Tibial artery (tissue), 4 donors: Measurements from ENCODE around the gene WBP11.

Experiments used
- DNase-seq, 2 donors: peaks; one replicate each; pipeline ENCODE4 v3.0.0-alpha.2; 2019
- H3K27ac ChIP-seq, 2 donors: fragments of 200-600 bp; sonication (generic) in 1 of 2; 1 replicate in 1 of 2; 2 replicates in 1 of 2; pipeline ENCODE4 v1.5.1; 2018 to 2019; ENCODE audit warnings: mild to moderate bottlenecking in 1 of 2
- H3K27me3 ChIP-seq, 2 donors: fragments of 200-600 bp; sonication (generic) in 1 of 2; one replicate each; pipeline versions ENCODE4 v1.5.1 to v1.6.0; 2016 to 2019
- H3K36me3 ChIP-seq, 3 donors: fragments of 200-600 bp; sonication (generic) in 2 of 3; one replicate each; pipeline ENCODE4 v1.5.1; 2016 to 2019; ENCODE audit warnings: mild to moderate bottlenecking in 2 of 3
- H3K4me1 ChIP-seq, 4 donors: fragments of 200-600 bp; sonication (generic) in 2 of 4; 1 replicate in 3 of 4; 2 replicates in 1 of 4; pipeline ENCODE4 v1.5.1; 2016 to 2019
- H3K4me3 ChIP-seq, 2 donors: fragments of 200-600 bp; sonication (generic) in 1 of 2; 1 replicate in 1 of 2; 2 replicates in 1 of 2; pipeline ENCODE4 v1.5.1; 2018 to 2019; ENCODE audit warnings: mild to moderate bottlenecking in 2 of 2
- H3K9me3 ChIP-seq, 3 donors: fragments of 200-600 bp; sonication (generic) in 1 of 3; one replicate each; pipeline ENCODE4 v1.5.1; 2016 to 2019
- intact Hi-C: fragments of 100-400 bp; cut with DNase I; formaldehyde crosslinking; loops from one replicate; pipeline ENCODE4 v1.15.0; 2023; ENCODE audit warnings: low total_unique reads
- TF ChIP-seq, protein P1 (sequence below), 2 experiments: fragments of 200-600 bp in 1 of 2; fragments of 450-650 bp in 1 of 2; IDR thresholded peaks; one replicate each; pipeline ENCODE4 v1.5.1; 2017 to 2019; ENCODE audit warnings: antibody characterized with exemption in 2 of 2, mild to moderate bottlenecking in 1 of 2, moderate library complexity in 1 of 2

WBP11 gene

DNA sequence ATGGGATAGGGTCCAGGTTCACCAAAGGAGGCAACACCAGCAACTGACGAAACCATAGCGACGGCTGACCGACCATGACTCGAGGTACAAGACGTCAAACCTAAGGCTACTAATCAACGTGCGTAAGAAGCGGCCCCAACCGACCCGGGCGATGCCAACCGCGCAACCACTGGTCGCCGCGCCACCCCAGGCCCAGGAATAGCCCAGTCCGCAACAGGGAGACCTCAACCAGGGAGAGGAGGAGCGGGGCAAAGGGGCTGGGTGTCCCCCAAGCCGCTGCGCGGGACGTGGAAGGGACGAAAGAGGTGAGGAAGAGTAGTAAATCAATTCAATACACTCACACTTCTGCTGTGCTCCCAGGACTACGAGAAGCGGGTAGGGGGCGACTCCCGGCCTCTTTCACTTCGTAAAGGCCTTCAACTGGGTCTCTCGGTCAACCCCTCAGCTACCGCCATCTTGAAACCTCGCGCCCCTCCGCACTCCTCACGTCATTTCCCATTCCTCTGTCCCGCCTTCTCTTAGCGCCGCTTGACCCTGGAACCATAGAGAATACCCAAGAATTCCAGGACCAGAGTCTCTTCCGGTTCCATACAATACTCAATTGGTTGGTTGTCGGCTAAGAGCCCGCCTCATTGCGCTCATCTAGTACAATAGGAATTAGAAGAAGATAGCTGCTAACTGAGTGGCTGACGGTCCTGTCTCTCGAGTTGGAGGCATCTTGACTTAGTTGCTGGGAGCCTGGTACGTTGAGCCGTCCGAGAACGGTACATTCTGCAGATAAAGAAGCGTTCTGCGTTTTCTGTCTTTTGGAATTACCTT lies at the start of gene WBP11, which contains the start of gene C12orf60:
WBP11 (minus strand) TSS at position 468 of the 819 bp plus-strand sequence. CDS start 2,095 bp downstream, outside the sequence.
C12orf60 (plus strand) TSS at position 660 of the 819 bp plus-strand sequence. CDS start 19,266 bp downstream, outside the sequence.
- Histone ChIP-seq H3K27me3 (no peaks in the 10 kb centered on the region), H3K36me3 (peaks cover 12 to 14% (median 12%) of the 10 kb centered on the region in 3 donors), H3K4me3 (peak within 1 kb of the TSS; percentile 83 to 94), H3K27ac (peak within 1 kb of the TSS; percentile 86 to 95), H3K9me3 (no peaks in the 10 kb centered on the region), H3K4me1 (peaks cover 0 to 19% (median 6%) of the 10 kb centered on the region in 4 donors)
- DNase-seq, result peak; percentile 98 to 99
- intact Hi-C loops, result no loop called here
- TF ChIP-seq, protein P1, sequence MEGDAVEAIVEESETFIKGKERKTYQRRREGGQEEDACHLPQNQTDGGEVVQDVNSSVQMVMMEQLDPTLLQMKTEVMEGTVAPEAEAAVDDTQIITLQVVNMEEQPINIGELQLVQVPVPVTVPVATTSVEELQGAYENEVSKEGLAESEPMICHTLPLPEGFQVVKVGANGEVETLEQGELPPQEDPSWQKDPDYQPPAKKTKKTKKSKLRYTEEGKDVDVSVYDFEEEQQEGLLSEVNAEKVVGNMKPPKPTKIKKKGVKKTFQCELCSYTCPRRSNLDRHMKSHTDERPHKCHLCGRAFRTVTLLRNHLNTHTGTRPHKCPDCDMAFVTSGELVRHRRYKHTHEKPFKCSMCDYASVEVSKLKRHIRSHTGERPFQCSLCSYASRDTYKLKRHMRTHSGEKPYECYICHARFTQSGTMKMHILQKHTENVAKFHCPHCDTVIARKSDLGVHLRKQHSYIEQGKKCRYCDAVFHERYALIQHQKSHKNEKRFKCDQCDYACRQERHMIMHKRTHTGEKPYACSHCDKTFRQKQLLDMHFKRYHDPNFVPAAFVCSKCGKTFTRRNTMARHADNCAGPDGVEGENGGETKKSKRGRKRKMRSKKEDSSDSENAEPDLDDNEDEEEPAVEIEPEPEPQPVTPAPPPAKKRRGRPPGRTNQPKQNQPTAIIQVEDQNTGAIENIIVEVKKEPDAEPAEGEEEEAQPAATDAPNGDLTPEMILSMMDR (IDR thresholded peaks at IDR 0.05), result no peak

DNA sequence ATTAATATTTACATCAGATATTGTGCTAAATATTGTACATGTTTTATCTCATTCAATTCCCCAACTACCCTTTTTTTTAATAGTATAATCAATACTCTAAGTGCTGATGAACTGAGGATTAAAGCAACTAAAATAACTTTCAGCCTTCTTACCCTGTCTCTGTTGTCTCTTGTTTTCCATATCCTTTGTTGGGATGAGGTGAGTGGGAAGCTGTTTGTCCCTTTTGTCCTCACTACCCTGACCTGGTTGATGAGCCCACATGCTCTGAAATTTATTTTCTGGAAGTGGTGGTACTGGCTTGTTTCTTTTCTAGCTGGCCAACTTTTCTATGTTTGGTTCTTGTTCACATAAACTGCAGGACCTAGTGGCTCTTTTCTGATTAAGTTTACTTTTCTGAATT lies 49.6 kb upstream of the WBP11 start:
- H3K9me3 ChIP-seq, result no peaks in the 10 kb centered on the region
- H3K27ac ChIP-seq, result no peak overlapping the region
- TF ChIP-seq, protein P1 (IDR thresholded peaks at IDR 0.05), result no peak
- no peaks in the 10 kb centered on the region for H3K36me3 ChIP-seq
- H3K4me3 ChIP-seq, result no peak overlapping the region
- no peak for DNase-seq
- no peaks in the 10 kb centered on the region for H3K27me3 ChIP-seq
- H3K4me1 ChIP-seq, result peaks cover 0 to 34% (median 14%) of the 10 kb centered on the region in 4 donors
- intact Hi-C loops, result no loop called here

DNA sequence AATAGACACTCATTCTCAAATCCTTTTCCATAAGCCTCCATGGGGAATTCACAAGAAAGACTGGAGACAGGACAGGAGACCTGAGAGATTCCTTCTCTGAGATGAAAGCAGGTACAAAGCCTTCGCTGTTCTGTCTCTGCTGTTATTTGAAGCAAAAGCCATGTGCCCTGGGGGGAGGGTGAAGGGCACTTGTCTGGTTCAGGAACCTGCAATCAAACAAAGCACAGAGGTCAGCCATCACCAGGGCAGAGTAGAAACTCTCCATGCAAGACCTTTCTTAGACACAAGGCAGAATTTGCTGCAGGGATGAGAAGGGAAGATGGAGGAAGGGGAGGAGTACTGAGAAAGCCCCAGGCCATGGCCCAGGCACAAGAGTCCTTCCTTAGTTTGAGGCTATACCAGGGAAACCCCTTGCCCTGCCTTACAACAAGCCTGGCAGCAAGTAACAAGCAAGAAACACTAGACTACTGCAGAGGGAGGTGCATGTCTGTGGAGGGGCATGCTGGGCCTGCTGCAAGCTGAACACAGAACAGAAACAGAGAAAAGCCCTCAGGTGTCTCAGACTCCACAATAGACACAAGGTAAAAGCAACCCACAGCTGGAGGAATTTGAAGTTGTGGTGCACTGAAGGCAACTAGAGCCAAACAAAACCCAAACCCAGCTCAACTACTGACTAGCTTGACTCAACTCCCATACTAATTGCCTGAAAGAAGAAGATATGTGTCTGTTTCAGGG lies 47.8 kb upstream of the WBP11 start:
- no peak overlapping the region for H3K4me3 ChIP-seq
- H3K9me3 ChIP-seq, result no peaks in the 10 kb centered on the region
- no peak for DNase-seq
- H3K27me3 ChIP-seq, result no peaks in the 10 kb centered on the region
- H3K4me1 ChIP-seq, result peaks cover 0 to 51% (median 22%) of the 10 kb centered on the region in 4 donors
- no peaks in the 10 kb centered on the region for H3K36me3 ChIP-seq
- peak overlapping the region in 1 of 2 donors; percentile 8 for H3K27ac ChIP-seq
- intact Hi-C loops, result no loop called here
- TF ChIP-seq, protein P1 (IDR thresholded peaks at IDR 0.05), result no peak

DNA sequence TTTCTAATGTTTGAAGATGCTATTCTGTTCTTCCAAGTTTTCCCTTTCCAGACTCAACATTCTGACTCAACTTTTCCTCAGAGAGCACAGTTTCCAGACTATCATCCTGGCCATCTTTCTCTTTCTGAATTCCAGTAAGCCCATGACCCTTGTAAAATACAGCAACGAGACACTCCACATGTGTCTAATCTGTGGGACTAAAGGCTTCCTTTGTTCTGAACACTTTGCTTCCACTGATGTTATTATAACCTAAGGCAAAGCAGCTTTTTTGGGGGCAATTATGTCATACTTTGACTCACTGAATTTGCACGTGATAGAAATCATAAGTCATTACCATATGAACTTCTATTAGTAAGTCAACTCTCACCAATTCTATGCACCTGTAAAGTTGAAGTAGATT lies 46.4 kb upstream of the WBP11 start:
- peaks cover 0 to 56% (median 21%) of the 10 kb centered on the region in 4 donors for H3K4me1 ChIP-seq
- intact Hi-C loops, result loop anchor here (5.0 kb wide), 2 partner anchors 38 to 138 kb away; partner anchors contain the start of gene MGP
- no peaks in the 10 kb centered on the region for H3K27me3 ChIP-seq
- H3K9me3 ChIP-seq, result no peaks in the 10 kb centered on the region
- no peak overlapping the region for H3K4me3 ChIP-seq
- TF ChIP-seq, protein P1 (IDR thresholded peaks at IDR 0.05), result no peak
- no peak for DNase-seq
- peak overlapping the region; percentile 46 to 53 for H3K27ac ChIP-seq
- no peaks in the 10 kb centered on the region for H3K36me3 ChIP-seq

DNA sequence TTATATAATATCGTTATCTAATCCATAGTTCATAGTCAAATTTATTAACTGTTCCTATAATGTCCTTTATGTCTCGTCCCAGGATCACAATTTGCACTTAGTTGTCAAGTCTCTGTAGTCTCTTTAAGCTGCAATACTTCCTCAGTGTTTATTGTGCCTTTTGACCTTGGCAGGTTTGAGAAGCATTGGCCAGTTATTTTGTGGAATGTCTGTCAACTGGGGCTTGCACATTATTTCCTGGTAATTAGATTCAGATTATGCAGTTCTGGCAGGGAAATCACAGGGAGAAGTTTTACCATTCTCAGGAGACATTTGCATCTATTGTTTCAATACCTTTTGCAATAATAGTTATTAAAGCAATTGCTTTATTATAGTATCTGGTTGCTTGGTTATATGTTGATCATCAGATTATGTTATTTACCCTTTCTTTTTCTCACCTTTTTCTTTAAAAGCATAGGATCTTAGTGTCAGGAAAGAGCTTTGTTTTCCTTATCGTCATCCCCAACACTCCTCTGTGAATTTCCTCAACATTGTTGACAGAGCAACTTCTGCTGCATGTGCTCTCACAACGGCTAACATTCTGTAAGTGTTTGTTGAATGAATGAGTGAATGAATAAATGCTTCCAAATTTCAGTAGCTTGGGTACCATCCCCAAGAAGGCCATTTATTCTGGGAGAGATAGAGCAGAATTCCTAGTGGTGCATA lies 43.8 kb upstream of the WBP11 start:
- no peaks in the 10 kb centered on the region for H3K36me3 ChIP-seq
- peaks cover 0 to 70% (median 27%) of the 10 kb centered on the region in 4 donors for H3K4me1 ChIP-seq
- no peaks in the 10 kb centered on the region for H3K9me3 ChIP-seq
- TF ChIP-seq, protein P1 (IDR thresholded peaks at IDR 0.05), result no peak
- no peaks in the 10 kb centered on the region for H3K27me3 ChIP-seq
- intact Hi-C loops, result loop anchor here (5.0 kb wide), 2 partner anchors 40 to 140 kb away; partner anchors contain the start of gene MGP
- H3K27ac ChIP-seq, result peak overlapping the region; percentile 49 to 59
- no peak overlapping the region for H3K4me3 ChIP-seq
- no peak for DNase-seq
